CD14-positive monocyte (primary cell): ENCODE results near the gene WNT9B. TPM values are rescaled to one million over a fixed set of nuclear protein-coding genes. Genes with fewer than 3 reads are reported as not detected.

Experiments
- DNase-seq, 3 donors: peaks; one replicate each; pipeline ENCODE4 v3.0.0-alpha.2; 2011 to 2022
- H2AFZ ChIP-seq: 2 replicates; pipeline ENCODE4 v1.6.0; 2012; ENCODE audit warnings: mild to moderate bottlenecking, low read depth, low read length, inconsistent platforms; ENCODE audit not compliant: insufficient read depth, poor library complexity, severe bottlenecking
- H3K27ac ChIP-seq, 2 donors: 1 replicate in 1 of 2; 2 replicates in 1 of 2; pipeline ENCODE4 v1.5.1; 2012 to 2013; ENCODE audit warnings: low read length in 2 of 2, control low read depth in 1 of 2, inconsistent platforms in 1 of 2, low read depth in 1 of 2, mild to moderate bottlenecking in 1 of 2
- H3K27me3 ChIP-seq, 2 donors: one replicate each; pipeline versions ENCODE4 v1.6.0 to v1.6.1; 2011 to 2013; ENCODE audit warnings: low read length in 2 of 2; ENCODE audit not compliant: control insufficient read depth in 2 of 2, insufficient read depth in 2 of 2
- H3K36me3 ChIP-seq, 2 donors: replicated peaks in 1 of 2; 1 replicate in 1 of 2; 2 replicates in 1 of 2; pipeline versions ENCODE4 v1.5.1 to v1.6.1; 2012 to 2013; ENCODE audit warnings: low read length in 2 of 2, control low read depth in 1 of 2, inconsistent platforms in 1 of 2, mild to moderate bottlenecking in 1 of 2; ENCODE audit not compliant: insufficient read depth in 2 of 2, control insufficient read depth in 1 of 2
- H3K4me1 ChIP-seq, 2 donors: 1 replicate in 1 of 2; 2 replicates in 1 of 2; pipeline versions ENCODE4 v1.5.1 to v1.6.1; 2012 to 2013; ENCODE audit warnings: low read length in 2 of 2, control low read depth in 1 of 2, inconsistent platforms in 1 of 2, mild to moderate bottlenecking in 1 of 2, moderate library complexity in 1 of 2; ENCODE audit not compliant: insufficient read depth in 2 of 2, control insufficient read depth in 1 of 2
- H3K4me2 ChIP-seq: replicated peaks from 2 replicates; pipeline ENCODE3; 2012; ENCODE audit warnings: low read length, moderate library complexity, mild to moderate bottlenecking; ENCODE audit not compliant: poor library complexity, severe bottlenecking; ENCODE audit errors: extremely low read depth
- H3K4me3 ChIP-seq, 3 experiments: fragments of 200-600 bp in 1 of 3; sonication (generic) in 1 of 3; replicated peaks in 1 of 3; 1 replicate in 2 of 3; 2 replicates in 1 of 3; pipeline ENCODE4 v1.5.1; 2011 to 2013; ENCODE audit warnings: low read length in 3 of 3, mild to moderate bottlenecking in 3 of 3, control low read depth in 2 of 3, low read depth in 2 of 3, inconsistent platforms in 1 of 3, moderate library complexity in 1 of 3
- H3K79me2 ChIP-seq: 2 replicates; pipeline ENCODE4 v1.6.0; 2012; ENCODE audit warnings: mild to moderate bottlenecking, control low read depth, inconsistent platforms, low read length, moderate library complexity; ENCODE audit not compliant: insufficient read depth
- H3K9ac ChIP-seq: 2 replicates; pipeline ENCODE4 v1.6.0; 2017; ENCODE audit warnings: low read length, mild to moderate bottlenecking; ENCODE audit not compliant: insufficient read depth, poor library complexity, severe bottlenecking
- H3K9me3 ChIP-seq, 2 donors: replicated peaks in 1 of 2; 1 replicate in 1 of 2; 2 replicates in 1 of 2; pipeline versions ENCODE4 v1.5.1 to v1.6.1; 2012 to 2013; ENCODE audit warnings: low read length in 2 of 2, control low read depth in 1 of 2; ENCODE audit not compliant: control insufficient read depth in 1 of 2, insufficient read depth in 1 of 2
- H4K20me1 ChIP-seq: 2 replicates; pipeline ENCODE4 v1.6.0; 2012; ENCODE audit warnings: mild to moderate bottlenecking, low read length, control low read depth, moderate library complexity; ENCODE audit not compliant: insufficient read depth
- H3K27ac Mint-ChIP-seq, 7 donors: one replicate each; pipeline ENCODE4 v1.8.0; 2020; ENCODE audit warnings: mild to moderate bottlenecking in 7 of 7, mixed read lengths in 7 of 7, moderate library complexity in 6 of 7, inconsistent platforms in 2 of 7
- H3K27me3 Mint-ChIP-seq, 3 donors: one replicate each; pipeline ENCODE4 v1.8.0; 2021 to 2022; ENCODE audit warnings: low read depth in 3 of 3, mild to moderate bottlenecking in 3 of 3, mixed read lengths in 3 of 3, moderate library complexity in 3 of 3, inconsistent platforms in 1 of 3
- H3K36me3 Mint-ChIP-seq, 2 donors: one replicate each; pipeline ENCODE4 v1.8.0; 2020; ENCODE audit warnings: mixed read lengths in 2 of 2, inconsistent platforms in 1 of 2, mild to moderate bottlenecking in 1 of 2
- H3K4me1 Mint-ChIP-seq: one replicate; pipeline ENCODE4 v1.8.0; 2020; ENCODE audit warnings: mild to moderate bottlenecking, mixed read lengths
- H3K4me3 Mint-ChIP-seq, 2 donors: one replicate each; pipeline ENCODE4 v1.8.0; 2020; ENCODE audit warnings: mild to moderate bottlenecking in 2 of 2, mixed read lengths in 2 of 2, moderate library complexity in 1 of 2
- H3K9me3 Mint-ChIP-seq, 7 donors: one replicate each; pipeline ENCODE4 v1.8.0; 2020 to 2022; ENCODE audit warnings: mixed read lengths in 7 of 7, mild to moderate bottlenecking in 6 of 7, moderate library complexity in 6 of 7, inconsistent platforms in 2 of 7
- WGBS: methylation state at CpG from one replicate; pipeline ENCODE4 v1.1.5; 2013; ENCODE audit warnings: missing lambda C conversion rate; ENCODE audit not compliant: insufficient coverage; 5-methylcytosine and 5-hydroxymethylcytosine counted together
- intact Hi-C, 2 donors: fragments of 100-400 bp; cut with micrococcal nuclease; formaldehyde crosslinking; loops; one replicate each; pipeline versions ENCODE4 v1.15.0 to v1.15.1; 2023
- polyA plus RNA-seq, 3 donors: library from polyadenylated mRNA; depleted of rRNA in 1 of 3; unstranded in 2 of 3; stranded (reverse) in 1 of 3; fragments of 300-500 nt in 2 of 3; fragments of >200 nt in 1 of 3; fragmentation: Illumina TruSeq in 2 of 3; gene quantifications; 1 replicate in 2 of 3; 2 replicates in 1 of 3; pipeline ENCODE4 v1.2.3, GENCODE V29; 2012 to 2021
- TF ChIP-seq, protein P1 (sequence below): fragments of 200-600 bp; IDR thresholded peaks from one replicate; pipeline ENCODE4 v1.8.0; 2022; ENCODE audit warnings: antibody characterized with exemption, mild to moderate bottlenecking

WNT9B gene
- polyA plus RNA-seq, 3 donors = 0.19 TPM; not detected in 2

DNA sequence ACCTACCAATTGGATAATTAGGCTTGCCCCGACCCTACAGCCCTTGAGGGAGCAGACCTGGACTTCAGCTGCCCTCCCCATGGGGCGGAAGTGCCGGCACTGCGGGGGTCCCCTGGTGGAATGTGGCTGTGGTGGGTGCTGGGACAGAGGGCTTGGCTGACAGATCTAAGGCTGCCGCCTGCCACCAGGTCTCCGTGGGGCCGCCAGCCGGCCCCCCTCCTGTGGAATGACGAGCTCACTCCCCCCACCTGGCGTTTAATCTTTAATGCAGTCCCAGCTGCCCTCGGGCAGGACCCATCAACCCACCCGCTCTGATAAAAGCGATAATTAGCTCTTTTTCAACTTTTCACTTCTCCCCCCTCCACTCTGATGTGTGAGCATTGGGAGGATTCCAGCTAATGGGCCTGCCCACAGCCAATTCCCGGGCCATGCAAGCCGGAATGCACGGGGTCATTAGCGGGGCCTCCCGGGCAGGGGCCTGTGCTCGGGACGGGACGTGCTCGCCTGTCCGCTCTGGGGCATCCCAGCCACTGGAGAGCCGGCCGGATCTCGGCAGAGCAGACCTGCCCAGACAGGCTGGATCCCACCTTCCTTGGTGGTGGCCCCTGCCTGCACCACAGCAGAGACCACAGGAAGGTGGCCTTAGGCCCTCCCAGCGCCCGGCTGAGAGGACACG lies 43.2 kb downstream of the WNT9B start:
- Mint-ChIP-seq H3K4me3 (no peak overlapping the region), H3K36me3 (no peaks in the 10 kb centered on the region), H3K27ac (no peak overlapping the region), H3K4me1 (peaks cover 13% of the 10 kb centered on the region), H3K9me3 (peaks cover 0 to 4% (median 1%) of the 10 kb centered on the region in 7 donors), H3K27me3 (peaks cover 14 to 24% (median 16%) of the 10 kb centered on the region in 3 donors)
- Histone ChIP-seq H3K27ac (no peak overlapping the region), H3K4me2 (no peak overlapping the region), H3K27me3 (peaks cover 0 to 2% of the 10 kb centered on the region in 2 donors), H4K20me1 (no peaks in the 10 kb centered on the region), H3K79me2 (no peaks in the 10 kb centered on the region), H3K4me1 (peaks cover 4 to 17% of the 10 kb centered on the region in 2 donors), H2AFZ (peak overlapping the region; percentile 37), H3K9me3 (peaks cover 0 to 2% of the 10 kb centered on the region in 2 donors), H3K9ac (no peak overlapping the region), H3K4me3 (no peak overlapping the region), H3K36me3 (no peaks in the 10 kb centered on the region)
- WGBS = 92% methylated on average over 22 of the region's 29 CpGs
- no peak for DNase-seq
- intact Hi-C loops = no loop called here
- TF ChIP-seq, protein P1, sequence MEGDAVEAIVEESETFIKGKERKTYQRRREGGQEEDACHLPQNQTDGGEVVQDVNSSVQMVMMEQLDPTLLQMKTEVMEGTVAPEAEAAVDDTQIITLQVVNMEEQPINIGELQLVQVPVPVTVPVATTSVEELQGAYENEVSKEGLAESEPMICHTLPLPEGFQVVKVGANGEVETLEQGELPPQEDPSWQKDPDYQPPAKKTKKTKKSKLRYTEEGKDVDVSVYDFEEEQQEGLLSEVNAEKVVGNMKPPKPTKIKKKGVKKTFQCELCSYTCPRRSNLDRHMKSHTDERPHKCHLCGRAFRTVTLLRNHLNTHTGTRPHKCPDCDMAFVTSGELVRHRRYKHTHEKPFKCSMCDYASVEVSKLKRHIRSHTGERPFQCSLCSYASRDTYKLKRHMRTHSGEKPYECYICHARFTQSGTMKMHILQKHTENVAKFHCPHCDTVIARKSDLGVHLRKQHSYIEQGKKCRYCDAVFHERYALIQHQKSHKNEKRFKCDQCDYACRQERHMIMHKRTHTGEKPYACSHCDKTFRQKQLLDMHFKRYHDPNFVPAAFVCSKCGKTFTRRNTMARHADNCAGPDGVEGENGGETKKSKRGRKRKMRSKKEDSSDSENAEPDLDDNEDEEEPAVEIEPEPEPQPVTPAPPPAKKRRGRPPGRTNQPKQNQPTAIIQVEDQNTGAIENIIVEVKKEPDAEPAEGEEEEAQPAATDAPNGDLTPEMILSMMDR = no peak

DNA sequence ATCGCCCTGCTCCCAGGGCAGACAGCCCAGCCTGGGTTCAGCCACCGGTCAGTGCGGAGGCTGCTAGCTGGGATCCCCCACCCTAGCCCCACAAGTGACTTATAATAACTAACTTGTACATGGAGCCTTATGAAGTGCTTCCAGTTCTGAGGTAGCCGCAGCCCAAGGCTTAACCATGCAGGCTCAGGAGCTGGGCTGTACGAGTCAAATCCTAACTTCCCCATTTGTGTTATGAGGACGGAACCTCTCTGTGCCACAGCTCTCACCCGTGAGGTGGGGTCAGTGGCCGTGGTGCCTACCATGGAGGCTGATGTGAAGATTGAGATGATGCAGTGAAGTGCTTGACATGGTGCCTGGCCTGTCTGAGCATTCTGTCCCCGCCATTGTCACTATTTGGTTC lies 43.8 kb downstream of the WNT9B start:
- peak; percentile 18 to 40 (median 21) for DNase-seq
- no peak overlapping the region for H3K4me3 Mint-ChIP-seq
- TF ChIP-seq, protein P1 = no peak
- H3K9me3 Mint-ChIP-seq = peaks cover 0 to 4% (median 1%) of the 10 kb centered on the region in 7 donors
- no peak overlapping the region for H3K27ac Mint-ChIP-seq
- Histone ChIP-seq H3K4me1 (peaks cover 4 to 17% of the 10 kb centered on the region in 2 donors), H3K27ac (no peak overlapping the region), H3K9ac (no peak overlapping the region), H4K20me1 (no peaks in the 10 kb centered on the region), H3K9me3 (peaks cover 0 to 2% of the 10 kb centered on the region in 2 donors), H3K36me3 (no peaks in the 10 kb centered on the region), H3K4me2 (no peak overlapping the region), H2AFZ (peak overlapping the region; percentile 37), H3K4me3 (no peak overlapping the region), H3K27me3 (peaks cover 0 to 2% of the 10 kb centered on the region in 2 donors), H3K79me2 (no peaks in the 10 kb centered on the region)
- peaks cover 13% of the 10 kb centered on the region for H3K4me1 Mint-ChIP-seq
- intact Hi-C loops = no loop called here
- no peaks in the 10 kb centered on the region for H3K36me3 Mint-ChIP-seq
- 56% methylated on average over 8 of the region's 9 CpGs for WGBS
- peaks cover 14 to 22% (median 16%) of the 10 kb centered on the region in 3 donors for H3K27me3 Mint-ChIP-seq
